Endothelial cell of umbilical vein (primary cell): ENCODE measurements around the gene ADSL. TPM values are rescaled to one million over a fixed set of nuclear protein-coding genes. Genes with fewer than 3 reads are reported as not detected.

Source experiments
- BruUV-seq: library from RNA; stranded (reverse); fragments of 400-500 nt; replicated peaks from 2 replicates; lab custom pipeline; 2021; lab: Mats Ljungman, UMichigan
- CTCF ChIA-PET: fragments of 300-600, 350-600 bp; sonication (Branson Sonifier 250); formaldehyde crosslinking; loops from one replicate; lab custom pipeline; 2021; ENCODE audit warnings: antibody characterized with exemption, inconsistent platforms; lab: Charles Lee
- POLR2A ChIA-PET: fragments of 300-600, 350-600 bp; sonication (Branson Sonifier 250); formaldehyde crosslinking; loops from one replicate; lab custom pipeline; 2021; ENCODE audit warnings: antibody characterized with exemption, inconsistent platforms; lab: Charles Lee
- DNase-seq: peaks from one replicate; pipeline ENCODE4 v3.0.0-alpha.2; 2011; ENCODE audit warnings: low read depth, low spot score
- FAIRE-seq: peaks from 2 replicates; lab custom pipeline; 2011; peaks lifted over from hg19 to GRCh38; lab: Jason Lieb, UNC
- H2AFZ ChIP-seq: 2 replicates; pipeline ENCODE4 v1.6.0; 2012; ENCODE audit warnings: low read depth, low read length, control low read depth, inconsistent platforms
- H3K27ac ChIP-seq: 2 replicates; pipeline ENCODE4 v1.5.1; 2011; ENCODE audit warnings: low read depth, mild to moderate bottlenecking, control low read depth, low read length, moderate library complexity; ENCODE audit not compliant: insufficient read depth
- H3K27me3 ChIP-seq, 2 experiments: 2 replicates each; pipeline versions ENCODE4 v1.6.0 to v1.6.1; 2011; ENCODE audit warnings: low read length in 2 of 2, mixed read lengths in 1 of 2; ENCODE audit not compliant: control insufficient read depth in 2 of 2, insufficient read depth in 2 of 2
- H3K36me3 ChIP-seq, 2 experiments: 2 replicates in 1 of 2; 3 replicates in 1 of 2; pipeline ENCODE4 v1.5.1; 2011; ENCODE audit warnings: low read length in 2 of 2, mild to moderate bottlenecking in 1 of 2, moderate library complexity in 1 of 2; ENCODE audit not compliant: control insufficient read depth in 2 of 2, insufficient read depth in 2 of 2; ENCODE audit errors: extremely low read depth in 1 of 2
- H3K4me1 ChIP-seq: 3 replicates; pipeline ENCODE4 v1.5.1; 2011; ENCODE audit warnings: mild to moderate bottlenecking, low read length; ENCODE audit not compliant: control insufficient read depth, insufficient read depth; ENCODE audit errors: extremely low read depth
- H3K4me2 ChIP-seq: 2 replicates; pipeline ENCODE4 v1.6.1; 2011; ENCODE audit warnings: low read length, control low read depth, mixed read lengths; ENCODE audit not compliant: insufficient read depth
- H3K4me3 ChIP-seq, 3 experiments: fragments of 200-600 bp in 1 of 3; sonication (generic), shearing (Covaris generic) in 1 of 3; replicated peaks in 1 of 3; 2 replicates each; pipeline ENCODE4 v1.5.1; 2011 to 2016; ENCODE audit warnings: control low read depth in 3 of 3, low read length in 3 of 3, mild to moderate bottlenecking in 2 of 3, inconsistent platforms in 1 of 3, low read depth in 1 of 3, moderate library complexity in 1 of 3; ENCODE audit not compliant: insufficient read depth in 1 of 3
- H3K79me2 ChIP-seq: 2 replicates; pipeline ENCODE4 v1.6.0; 2012; ENCODE audit warnings: low read length, inconsistent platforms; ENCODE audit not compliant: control insufficient read depth, insufficient read depth
- H3K9ac ChIP-seq: replicated peaks from 2 replicates; pipeline ENCODE3; 2011; ENCODE audit warnings: low read length, control low read depth; ENCODE audit not compliant: insufficient read depth; ENCODE audit errors: extremely low read depth
- H3K9me1 ChIP-seq: replicated peaks from 3 replicates; pipeline ENCODE4 v1.6.0; 2011; ENCODE audit warnings: mild to moderate bottlenecking, low read length; ENCODE audit not compliant: control insufficient read depth, insufficient read depth; ENCODE audit errors: extremely low read depth
- H3K9me3 ChIP-seq: replicated peaks from 2 replicates; pipeline ENCODE4 v1.5.1; 2012; ENCODE audit warnings: low read length, inconsistent platforms; ENCODE audit not compliant: control insufficient read depth, insufficient read depth
- H4K20me1 ChIP-seq: replicated peaks from 2 replicates; pipeline ENCODE3; 2011; ENCODE audit warnings: mild to moderate bottlenecking, low read length; ENCODE audit not compliant: control insufficient read depth, insufficient read depth; ENCODE audit errors: extremely low read depth
- EZH2 ChIP-seq: IDR thresholded peaks from 2 replicates; pipeline ENCODE4 v1.6.1; 2012; ENCODE audit warnings: borderline replicate concordance, low read depth, mild to moderate bottlenecking, moderate library complexity, low read length, inconsistent platforms; ENCODE audit not compliant: severe bottlenecking
- FOS ChIP-seq: IDR thresholded peaks from 2 replicates; pipeline ENCODE4 v1.6.1; 2011; ENCODE audit warnings: mild to moderate bottlenecking, low read length, moderate library complexity, borderline replicate concordance; ENCODE audit not compliant: insufficient read depth
- GATA2 ChIP-seq: IDR thresholded peaks from 2 replicates; pipeline ENCODE4 v1.7.0; 2011; ENCODE audit warnings: low read depth, mild to moderate bottlenecking, moderate library complexity, mixed read lengths, low read length; ENCODE audit not compliant: insufficient read length, insufficient read depth
- JUN ChIP-seq: IDR thresholded peaks from 2 replicates; pipeline ENCODE4 v1.6.1; 2011; ENCODE audit warnings: borderline replicate concordance, low read depth; ENCODE audit not compliant: insufficient read length, insufficient read depth
- MYC ChIP-seq: IDR thresholded peaks from one replicate; pipeline ENCODE4 v1.6.1; 2011; ENCODE audit warnings: mild to moderate bottlenecking, low read depth, low read length
- POLR2A ChIP-seq: IDR thresholded peaks from 2 replicates; pipeline ENCODE4 v1.6.1; 2012; ENCODE audit warnings: low read depth, mild to moderate bottlenecking, control low read depth, low read length
- POLR2AphosphoS5 ChIP-seq: IDR thresholded peaks from 2 replicates; pipeline ENCODE4 v1.6.1; 2012; ENCODE audit warnings: low read depth, mild to moderate bottlenecking, control low read depth, low read length, moderate library complexity; ENCODE audit not compliant: insufficient read depth
- dilution Hi-C: fragments of 300-500 bp; cut with MboI; formaldehyde crosslinking; loops from one replicate; pipeline ENCODE4 v1.15.0; 2019; ENCODE audit warnings: low sequenced_read_pairs; ENCODE audit not compliant: extremely low pct_ligation_motif_present
- intact Hi-C: fragments of 100-400 bp; cut with micrococcal nuclease; formaldehyde crosslinking; loops from one replicate; pipeline ENCODE4 v1.10.0; 2022
- polyA plus RNA-seq, 4 experiments: library from polyadenylated mRNA; depleted of rRNA in 3 of 4; stranded (reverse) in 3 of 4; unstranded in 1 of 4; fragments of >200 nt; gene quantifications; 2 replicates each; pipeline versions ENCODE4 v1.2.1 to v1.2.3, GENCODE V29; 2011 to 2012; ENCODE audit warnings: missing spikeins in 1 of 4
- total RNA-seq: library from RNA; stranded (reverse); gene quantifications from 2 replicates; pipeline ENCODE4 v1.2.3, GENCODE V29; 2021
- TF ChIP-seq, protein P1 (sequence below), 2 donors: IDR thresholded peaks; 1 replicate in 1 of 2; 2 replicates in 1 of 2; pipeline ENCODE4 v1.5.1; 2011; ENCODE audit warnings: low read length in 2 of 2, mild to moderate bottlenecking in 2 of 2, moderate library complexity in 2 of 2, control low read depth in 1 of 2, inconsistent platforms in 1 of 2, low read depth in 1 of 2; ENCODE audit not compliant: insufficient read depth in 1 of 2; ENCODE audit errors: extremely low read depth in 1 of 2
- TF ChIP-seq, protein P2 (sequence below): IDR thresholded peaks from 2 replicates; pipeline ENCODE4 v1.6.1; 2011; ENCODE audit not compliant: insufficient read depth, insufficient read length

Gene ADSL
- total and polyA plus RNA-seq, 2 donors (not counting 3 experiments of a cell fraction or from before 2014, with no cell fraction given): 103 to 141 TPM

DNA sequence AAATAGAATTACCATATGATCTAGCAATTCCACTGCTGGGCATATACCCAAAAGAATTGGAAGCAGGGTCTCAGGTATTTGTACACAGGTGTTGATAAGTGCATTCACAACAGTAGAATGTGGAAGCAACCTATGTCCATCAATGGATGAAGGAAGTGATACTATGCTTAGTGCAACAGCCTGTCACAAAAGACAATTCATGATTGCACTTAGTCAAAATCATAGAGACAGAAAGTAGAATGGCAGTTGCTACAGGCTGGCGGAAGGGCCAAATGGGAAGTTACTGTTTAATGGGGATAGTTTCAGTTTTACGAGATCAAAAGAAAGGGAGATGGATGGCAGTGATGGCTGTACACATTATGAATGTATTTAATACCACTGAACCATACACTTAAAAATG is 66.1 kb downstream of the ADSL start:
- Histone ChIP-seq H2AFZ (no peak overlapping the region), H3K27ac (no peak overlapping the region), H3K36me3 (peaks cover 0 to 49% of the 10 kb centered on the region in 2 experiments), H4K20me1 (no peaks in the 10 kb centered on the region), H3K4me1 (no peaks in the 10 kb centered on the region), H3K4me3 (no peak overlapping the region), H3K9ac (no peak overlapping the region), H3K9me1 (no peaks in the 10 kb centered on the region), H3K9me3 (no peaks in the 10 kb centered on the region), H3K79me2 (no peaks in the 10 kb centered on the region), H3K27me3 (no peaks in the 10 kb centered on the region), H3K4me2 (no peak overlapping the region)
- BruUV-seq: no TSS peak
- FAIRE-seq (no peak), DNase-seq (no peak)
- POLR2A ChIA-PET: no interaction called here
- TF ChIP-seq FOS (no peak), GATA2 (no peak), EZH2 (no peak), JUN (no peak), POLR2A (no peak), POLR2AphosphoS5 (no peak), MYC (no peak)
- TF ChIP-seq, protein P1, sequence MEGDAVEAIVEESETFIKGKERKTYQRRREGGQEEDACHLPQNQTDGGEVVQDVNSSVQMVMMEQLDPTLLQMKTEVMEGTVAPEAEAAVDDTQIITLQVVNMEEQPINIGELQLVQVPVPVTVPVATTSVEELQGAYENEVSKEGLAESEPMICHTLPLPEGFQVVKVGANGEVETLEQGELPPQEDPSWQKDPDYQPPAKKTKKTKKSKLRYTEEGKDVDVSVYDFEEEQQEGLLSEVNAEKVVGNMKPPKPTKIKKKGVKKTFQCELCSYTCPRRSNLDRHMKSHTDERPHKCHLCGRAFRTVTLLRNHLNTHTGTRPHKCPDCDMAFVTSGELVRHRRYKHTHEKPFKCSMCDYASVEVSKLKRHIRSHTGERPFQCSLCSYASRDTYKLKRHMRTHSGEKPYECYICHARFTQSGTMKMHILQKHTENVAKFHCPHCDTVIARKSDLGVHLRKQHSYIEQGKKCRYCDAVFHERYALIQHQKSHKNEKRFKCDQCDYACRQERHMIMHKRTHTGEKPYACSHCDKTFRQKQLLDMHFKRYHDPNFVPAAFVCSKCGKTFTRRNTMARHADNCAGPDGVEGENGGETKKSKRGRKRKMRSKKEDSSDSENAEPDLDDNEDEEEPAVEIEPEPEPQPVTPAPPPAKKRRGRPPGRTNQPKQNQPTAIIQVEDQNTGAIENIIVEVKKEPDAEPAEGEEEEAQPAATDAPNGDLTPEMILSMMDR (IDR thresholded peaks at IDR 0.05; ENCODE audit: extremely low read depth in 1 of 2, insufficient read depth in 1 of 2, low read depth in 1 of 2, low read length in 2 of 2): no peak
- TF ChIP-seq, protein P2, sequence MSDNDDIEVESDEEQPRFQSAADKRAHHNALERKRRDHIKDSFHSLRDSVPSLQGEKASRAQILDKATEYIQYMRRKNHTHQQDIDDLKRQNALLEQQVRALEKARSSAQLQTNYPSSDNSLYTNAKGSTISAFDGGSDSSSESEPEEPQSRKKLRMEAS: no peak
- dilution Hi-C loops (no loop called here), intact Hi-C loops (no loop called here)
- CTCF ChIA-PET: no interaction called here
